Stomach (tissue), 4 donors: ENCODE data around the gene RNPEPL1.

Source experiments
- CTCF ChIP-seq, 7 experiments: fragments of 450-650 bp in 4 of 7; fragments of 200-600 bp in 3 of 7; sonication (generic) in 3 of 7; IDR thresholded peaks; one replicate each; pipeline ENCODE4 v1.5.1; 2016 to 2019; ENCODE audit warnings: antibody characterized with exemption in 7 of 7, control low read depth in 2 of 7, mild to moderate bottlenecking in 1 of 7
- POLR2AphosphoS5 ChIP-seq, 3 donors: sonication (generic); formaldehyde crosslinking; IDR thresholded peaks; one replicate each; pipeline ENCODE4 v1.6.1; 2016; ENCODE audit warnings: antibody characterized with exemption in 3 of 3

GRCh38 chr2:240568678-240569522 lies 616 bp downstream of the RNPEPL1 start:
- TF ChIP-seq CTCF (IDR thresholded peaks at IDR 0.05) (no peak), POLR2AphosphoS5 (IDR thresholded peaks at IDR 0.05) (peak in 2 of 3 donors; percentile 36 to 41)
